Upper lobe of left lung (tissue), 6 donors: ENCODE data around the gene CGREF1. TPM values are rescaled to one million over a fixed set of nuclear protein-coding genes. Genes with fewer than 3 reads are reported as not detected.

Experiments
- ATAC-seq, 2 donors: fragments of 200-7000 bp; cut with Tn5 transposase; one replicate each; pipeline ENCODE4 v1.9.1; 2022; ENCODE audit warnings: mild to moderate bottlenecking in 2 of 2, moderate library complexity in 2 of 2; ENCODE audit not compliant: low FRiP score in 2 of 2
- DNase-seq, 2 donors: peaks; one replicate each; pipeline ENCODE4 v3.0.0-alpha.2; 2019 to 2020
- H3K27ac ChIP-seq, 4 donors: fragments of 200-600 bp; sonication (generic); one replicate each; pipeline ENCODE4 v1.5.1; 2016 to 2019
- H3K27me3 ChIP-seq, 4 donors: fragments of 200-600 bp; sonication (generic); one replicate each; pipeline ENCODE4 v1.5.1; 2017 to 2019
- H3K36me3 ChIP-seq, 4 donors: fragments of 200-600 bp; sonication (generic); one replicate each; pipeline ENCODE4 v1.5.1; 2016 to 2019
- H3K4me1 ChIP-seq, 4 donors: fragments of 200-600 bp; sonication (generic); one replicate each; pipeline ENCODE4 v1.5.1; 2018 to 2019
- H3K4me3 ChIP-seq, 4 donors: fragments of 200-600 bp; sonication (generic); one replicate each; pipeline ENCODE4 v1.5.1; 2017 to 2019; ENCODE audit warnings: mild to moderate bottlenecking in 2 of 4, moderate library complexity in 1 of 4
- H3K9me3 ChIP-seq, 4 donors: fragments of 200-600 bp; sonication (generic); one replicate each; pipeline ENCODE4 v1.5.1; 2018 to 2019
- CTCF ChIP-seq, 6 experiments: fragments of 450-650 bp in 4 of 6; fragments of 200-600 bp in 2 of 6; sonication (generic) in 2 of 6; IDR thresholded peaks; one replicate each; pipeline ENCODE4 v1.5.1; 2016 to 2019; ENCODE audit warnings: antibody characterized with exemption in 6 of 6
- EP300 ChIP-seq, 4 donors: sonication (generic); formaldehyde crosslinking; IDR thresholded peaks; one replicate each; pipeline ENCODE4 v1.5.1; 2017; ENCODE audit warnings: antibody characterized with exemption in 4 of 4, control low read depth in 2 of 4
- POLR2A ChIP-seq, 4 donors: fragments of 450-650 bp; IDR thresholded peaks; one replicate each; pipeline ENCODE4 v1.5.1; 2016 to 2017; ENCODE audit warnings: antibody characterized with exemption in 4 of 4, mild to moderate bottlenecking in 2 of 4
- POLR2AphosphoS5 ChIP-seq, 2 donors: sonication (generic); formaldehyde crosslinking; IDR thresholded peaks; one replicate each; pipeline ENCODE4 v1.5.1; 2017; ENCODE audit warnings: antibody characterized with exemption in 2 of 2
- WGBS, 2 donors: methylation state at CpG; one replicate each; pipeline ENCODE4 v1.1.5; 2017 to 2018; 5-methylcytosine and 5-hydroxymethylcytosine counted together
- total RNA-seq, 6 donors: library from RNA; depleted of rRNA in 4 of 6; stranded (reverse); fragments of >200 nt in 4 of 6; gene quantifications; one replicate each; pipeline versions ENCODE4 v1.1.0 to v1.2.1, GENCODE V29; 2016 to 2021
- donor health status: DM: no; HTN: no; CAD: no; lungs with moderate emphysema.
- donor health status: DM: no; HTN: yes; CAD: no; lungs with severe emphysema.

CGREF1 gene
- total RNA-seq, 6 donors from 2014 or later, result 0.79 to 1.2 (median 1.0) TPM; not detected in 3

- no peak for TF ChIP-seq EP300 (IDR thresholded peaks at IDR 0.05)
- no peak for TF ChIP-seq POLR2AphosphoS5 (IDR thresholded peaks at IDR 0.05)
- TF ChIP-seq POLR2A (IDR thresholded peaks at IDR 0.05), result no peak
- TF ChIP-seq CTCF (IDR thresholded peaks at IDR 0.05), result no peak
- H3K27ac ChIP-seq, result peak overlapping the region; percentile 66 to 96 (median 80)
- no peaks in the 10 kb centered on the region for H3K9me3 ChIP-seq
- no peaks in the 10 kb centered on the region for H3K27me3 ChIP-seq
- peak overlapping the region in 3 of 4 donors; percentile 35 to 52 (median 51) for H3K4me3 ChIP-seq
- no peaks in the 10 kb centered on the region for H3K36me3 ChIP-seq
- DNase-seq, result no peak
- peaks cover 30 to 36% (median 33%) of the 10 kb centered on the region in 4 donors for H3K4me1 ChIP-seq
- WGBS, 2 donors, result 50 to 92% methylated on average over 3 to 7 of the region's 7 CpGs
- no peak for ATAC-seq
Measured at GRCh38 chr2:27080140-27080469, 38.8 kb downstream of the CGREF1 start.

- no peaks in the 10 kb centered on the region for H3K27me3 ChIP-seq
- TF ChIP-seq POLR2AphosphoS5 (IDR thresholded peaks at IDR 0.05) (no peak), POLR2A (IDR thresholded peaks at IDR 0.05) (no peak), EP300 (IDR thresholded peaks at IDR 0.05) (no peak), CTCF (IDR thresholded peaks at IDR 0.05) (no peak)
- ATAC-seq (no peak), DNase-seq (no peak)
- H3K4me1 ChIP-seq, result peaks cover 30 to 41% (median 33%) of the 10 kb centered on the region in 4 donors
- no peaks in the 10 kb centered on the region for H3K36me3 ChIP-seq
- no peaks in the 10 kb centered on the region for H3K9me3 ChIP-seq
- peak overlapping the region; percentile 31 to 52 (median 43) for H3K4me3 ChIP-seq
- WGBS, 2 donors, result 65 to 69% methylated on average over 14 of the region's 14 CpGs
- peak overlapping the region; percentile 66 to 96 (median 80) for H3K27ac ChIP-seq
Measured at GRCh38 chr2:27079233-27080139, 39.4 kb downstream of the CGREF1 start.

GRCh38 chr2:27078267-27079194 lies 40.4 kb downstream of the CGREF1 start, which contains the start of gene EMILIN1:
TSS of gene EMILIN1 (plus strand) at chr2:27078615. CDS start at chr2:27079066, 451 bp downstream.
- DNase-seq (peak; percentile 51 to 89), ATAC-seq (peak; percentile 54 to 89)
- peak within 1 kb of the TSS; percentile 67 to 96 (median 80) for H3K27ac ChIP-seq
- WGBS, 2 donors, result 48 to 51% methylated on average over 32 to 39 of the region's 41 CpGs
- no peaks in the 10 kb centered on the region for H3K27me3 ChIP-seq
- no peaks in the 10 kb centered on the region for H3K9me3 ChIP-seq
- TF ChIP-seq POLR2A (IDR thresholded peaks at IDR 0.05) (peak in 1 of 4 donors; percentile 54), POLR2AphosphoS5 (IDR thresholded peaks at IDR 0.05) (peak; percentile 74 to 80), CTCF (IDR thresholded peaks at IDR 0.05) (no peak), EP300 (IDR thresholded peaks at IDR 0.05) (no peak)
- peak within 1 kb of the TSS; percentile 31 to 52 (median 43) for H3K4me3 ChIP-seq
- H3K36me3 ChIP-seq, result no peaks in the 10 kb centered on the region
- peaks cover 30 to 42% (median 35%) of the 10 kb centered on the region in 4 donors for H3K4me1 ChIP-seq

GRCh38 chr2:27077231-27077630 lies 41.7 kb downstream of the CGREF1 start:
- Histone ChIP-seq H3K27me3 (no peaks in the 10 kb centered on the region), H3K36me3 (no peaks in the 10 kb centered on the region), H3K9me3 (no peaks in the 10 kb centered on the region), H3K27ac (peak overlapping the region in 3 of 4 donors; percentile 39 to 96 (median 68)), H3K4me1 (peaks cover 29 to 42% (median 36%) of the 10 kb centered on the region in 4 donors), H3K4me3 (no peak overlapping the region)
- TF ChIP-seq POLR2AphosphoS5 (IDR thresholded peaks at IDR 0.05), result no peak
- TF ChIP-seq EP300 (IDR thresholded peaks at IDR 0.05), result no peak
- TF ChIP-seq CTCF (IDR thresholded peaks at IDR 0.05), result no peak
- TF ChIP-seq POLR2A (IDR thresholded peaks at IDR 0.05), result no peak
- 80 to 81% methylated on average over 7 of the region's 7 CpGs for WGBS, 2 donors
- ATAC-seq (no peak), DNase-seq (no peak)
